Measurements from ENCODE around the gene ERLIN1.
A peak's percentile ranks its signal among the peaks of the same experiment; 100 is the strongest.

ERLIN1 gene

DNA sequence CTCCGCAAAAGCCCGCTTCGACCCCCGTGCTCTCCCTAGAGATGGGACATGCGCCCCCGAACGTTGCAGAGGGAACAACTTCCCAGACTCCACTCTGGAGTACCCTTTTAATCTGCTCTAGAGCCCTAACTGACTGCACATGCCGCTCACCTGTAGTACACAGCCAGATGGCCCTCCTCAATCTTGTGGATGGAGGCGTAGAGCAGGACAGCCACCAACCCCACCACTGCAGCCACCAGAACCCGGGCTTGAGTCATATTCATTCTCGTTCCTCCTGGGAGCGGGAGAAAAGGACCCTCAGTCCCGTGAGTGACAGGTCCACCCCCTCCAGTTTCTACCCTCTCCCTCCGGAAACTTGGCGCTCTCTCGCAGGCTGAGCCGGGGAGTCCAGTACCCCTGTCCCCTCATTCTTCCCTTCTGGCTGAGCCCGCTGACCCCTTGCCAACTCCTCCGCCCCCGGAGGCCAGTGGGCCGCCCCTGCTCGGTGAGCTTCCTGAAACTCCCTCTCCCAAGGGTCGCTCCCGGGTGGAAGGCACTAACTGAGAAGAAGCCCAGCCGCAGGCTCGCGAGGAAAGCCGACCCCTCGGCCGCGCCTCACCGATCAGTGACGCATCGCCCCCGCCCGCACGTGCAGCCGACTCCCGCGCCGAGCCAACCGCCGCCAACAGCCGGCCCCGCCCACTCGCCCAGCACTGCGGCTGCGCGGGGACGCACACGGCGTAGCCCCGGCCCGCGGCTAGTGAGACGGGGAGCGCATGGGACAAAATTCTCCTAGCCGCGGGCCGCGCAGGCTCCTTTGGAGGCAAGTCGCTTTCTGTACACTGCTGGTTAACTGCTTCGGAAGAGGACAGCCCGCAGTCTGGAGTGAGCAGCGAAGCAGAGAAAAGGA, at the start of gene ERLIN1:
TSS of gene ERLIN1 (minus strand) at position 666 of the 889 bp plus-strand sequence. CDS start at position 263, 403 bp downstream.
- peak; percentile 77 for DNase-seq (ENCODE audit: low spot score)

- DNase-seq (ENCODE audit: low spot score) = no peak
Measured at GRCh38 chr10:100232101-100232500, 46.3 kb upstream of the ERLIN1 start.

GRCh38 chr10:100229819-100230422, 44.1 kb upstream of the ERLIN1 start:
- no peak for DNase-seq (ENCODE audit: low spot score)

GRCh38 chr10:100223879-100224278, 38.0 kb upstream of the ERLIN1 start:
- DNase-seq (ENCODE audit: low spot score) = no peak

DNA sequence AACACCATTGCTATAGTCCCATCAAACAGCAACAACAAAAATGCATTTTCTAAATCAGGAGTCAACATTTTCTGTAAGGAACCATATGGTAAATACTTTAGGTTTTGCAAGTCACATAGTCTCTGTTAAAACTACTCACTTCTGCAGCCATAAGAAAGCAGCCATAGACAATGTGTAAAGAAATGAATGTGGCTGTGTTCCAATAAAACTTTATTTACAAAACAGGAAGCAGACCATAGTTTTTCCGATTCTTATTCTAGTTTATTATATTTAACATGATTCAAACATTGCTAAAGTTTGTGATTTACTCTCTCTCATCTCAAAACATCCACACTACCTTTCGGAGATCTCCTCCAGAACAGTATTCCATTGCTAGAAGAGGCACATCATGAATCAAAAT, 36.7 kb upstream of the ERLIN1 start:
- DNase-seq (ENCODE audit: low spot score) = no peak

- DNase-seq (ENCODE audit: low spot score) = no peak
Measured at GRCh38 chr10:100216006-100216405, 30.2 kb upstream of the ERLIN1 start.

DNA sequence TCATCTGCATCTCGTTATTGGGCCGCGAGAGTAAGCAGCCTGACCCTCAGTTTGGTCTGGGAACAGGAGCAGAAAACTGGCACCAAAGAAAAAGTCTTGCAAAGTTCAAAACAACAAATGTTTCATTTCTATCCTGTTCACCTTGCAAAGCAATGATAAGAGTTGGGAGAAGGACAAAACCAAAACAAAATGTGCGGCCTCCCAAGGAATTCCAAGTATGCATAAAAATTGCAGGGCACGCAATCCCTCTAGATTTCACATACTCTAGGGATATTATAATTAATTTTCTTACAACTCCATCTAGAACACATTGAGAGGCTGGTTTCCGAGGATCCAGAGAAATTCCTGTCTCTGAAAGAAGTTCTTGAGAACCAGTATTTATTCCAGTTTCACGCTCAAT, 23.5 kb upstream of the ERLIN1 start:
- DNase-seq (ENCODE audit: low spot score) = no peak

DNA sequence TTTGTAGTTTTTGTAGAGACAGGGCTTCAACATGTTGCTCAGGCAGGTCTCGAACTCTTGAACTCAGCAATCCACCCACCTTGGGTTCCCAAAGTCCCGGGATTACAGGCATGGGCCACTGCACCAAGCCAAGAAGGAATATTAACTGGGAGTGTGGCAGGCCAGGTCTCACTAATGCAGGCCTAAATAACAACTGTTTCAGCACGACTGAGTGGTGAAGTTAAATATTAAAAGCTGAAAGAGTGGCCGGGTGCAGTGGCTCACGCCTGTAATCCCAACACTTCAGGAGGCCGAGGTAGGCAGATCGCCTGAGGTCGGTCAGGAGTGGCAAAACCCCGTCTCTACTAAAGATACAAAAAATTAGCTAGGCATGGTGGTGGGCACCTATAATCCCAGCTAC, 22.4 kb upstream of the ERLIN1 start:
- DNase-seq (ENCODE audit: low spot score) = no peak

GRCh38 chr10:100204370-100204769, 18.5 kb upstream of the ERLIN1 start:
- no peak for DNase-seq (ENCODE audit: low spot score)

- DNase-seq (ENCODE audit: low spot score) = no peak
Measured at GRCh38 chr10:100201549-100201948, 15.7 kb upstream of the ERLIN1 start.

GRCh38 chr10:100194711-100195110, 8.9 kb upstream of the ERLIN1 start:
- no peak for DNase-seq (ENCODE audit: low spot score)

DNA sequence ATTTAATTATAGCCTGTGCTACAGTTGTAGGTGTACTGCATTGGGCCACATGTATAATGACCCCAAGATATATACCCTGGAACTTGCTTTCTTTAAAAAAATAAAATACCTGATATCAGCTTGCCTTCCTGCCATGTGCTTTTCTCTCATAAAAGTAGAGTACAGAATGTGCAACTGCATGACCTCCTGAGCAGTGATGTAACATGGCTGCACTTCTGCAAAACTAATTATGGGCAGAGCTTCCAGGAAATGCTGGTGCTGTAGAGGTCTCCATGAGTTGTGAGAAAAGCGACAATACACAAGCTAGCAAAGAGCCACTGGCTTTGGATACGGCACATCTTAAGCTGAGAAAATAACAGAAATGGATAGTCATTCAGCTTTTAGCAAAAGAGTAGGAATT, 6.5 kb upstream of the ERLIN1 start:
- DNase-seq (ENCODE audit: low spot score) = no peak

GRCh38 chr10:100186253-100187212, 704 bp upstream of the ERLIN1 start:
- peak; percentile 13 for DNase-seq (ENCODE audit: low spot score)

- peak; percentile 36 for DNase-seq (ENCODE audit: low spot score)
Measured at GRCh38 chr10:100184840-100185239, 989 bp downstream of the ERLIN1 start.

GRCh38 chr10:100184426-100184825, 1.4 kb downstream of the ERLIN1 start:
- no peak for DNase-seq (ENCODE audit: low spot score)

GRCh38 chr10:100183481-100183880, 2.3 kb downstream of the ERLIN1 start:
- peak; percentile 20 for DNase-seq (ENCODE audit: low spot score)

DNA sequence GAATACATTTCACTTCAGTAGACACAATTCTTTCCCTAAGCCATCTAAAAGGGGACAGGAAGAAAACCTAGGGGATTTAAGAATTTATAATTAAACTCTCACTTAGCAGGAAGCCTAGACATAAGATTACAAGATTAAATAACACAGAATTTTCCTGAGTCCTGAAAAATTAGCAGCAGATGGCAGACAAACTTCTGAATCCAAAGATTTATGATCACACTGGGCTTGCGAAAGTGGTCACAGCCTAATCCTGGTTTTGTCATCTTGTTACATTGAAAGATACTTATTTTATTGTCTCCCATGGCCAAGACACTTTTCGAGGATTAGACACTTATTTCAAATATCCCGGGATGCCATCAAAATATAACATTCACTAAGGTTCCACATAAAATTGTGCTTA, 2.9 kb downstream of the ERLIN1 start:
- no peak for DNase-seq (ENCODE audit: low spot score)

- DNase-seq (ENCODE audit: low spot score) = no peak
Measured at GRCh38 chr10:100182281-100182680, 3.5 kb downstream of the ERLIN1 start.

DNA sequence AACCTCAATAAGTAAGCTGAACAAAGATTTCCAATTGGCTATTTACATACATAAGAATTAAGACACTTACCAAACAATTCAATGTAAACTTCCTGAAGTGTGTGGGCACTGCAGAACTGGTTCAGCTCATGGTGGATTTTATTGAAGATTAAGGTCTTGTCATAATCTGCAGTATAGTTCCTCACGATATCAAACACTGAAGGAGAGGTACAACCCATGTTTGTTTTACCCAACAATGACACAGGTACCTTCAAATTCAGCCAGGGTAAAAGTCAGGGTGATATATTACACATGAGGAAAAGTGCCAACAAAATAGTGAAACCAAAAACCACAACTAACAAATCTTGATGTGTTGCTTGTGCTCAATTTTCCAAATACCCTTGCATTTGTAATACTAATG, 10.0 kb downstream of the ERLIN1 start:
- no peak for DNase-seq (ENCODE audit: low spot score)

GRCh38 chr10:100174699-100175677, 10.8 kb downstream of the ERLIN1 start:
- no peak for DNase-seq (ENCODE audit: low spot score)

GRCh38 chr10:100173035-100173434, 12.8 kb downstream of the ERLIN1 start:
- no peak for DNase-seq (ENCODE audit: low spot score)

Measured in HuH-7.5 (cell line).